ENCODE results near the gene STRN4. TPM values are rescaled to one million over a fixed set of nuclear protein-coding genes. Genes with fewer than 3 reads are reported as not detected.
A peak's percentile ranks its signal among the peaks of the same experiment; 100 is the strongest.
"Not testable (repeated sequence)": the region's sequence is repeated elsewhere in the genome, so short reads cannot be mapped to it uniquely, and the experiment has no call there.

Gene STRN4
- total and polyA plus RNA-seq, 2 donors from 2014 or later, result 31.5 to 74.9 TPM

DNA sequence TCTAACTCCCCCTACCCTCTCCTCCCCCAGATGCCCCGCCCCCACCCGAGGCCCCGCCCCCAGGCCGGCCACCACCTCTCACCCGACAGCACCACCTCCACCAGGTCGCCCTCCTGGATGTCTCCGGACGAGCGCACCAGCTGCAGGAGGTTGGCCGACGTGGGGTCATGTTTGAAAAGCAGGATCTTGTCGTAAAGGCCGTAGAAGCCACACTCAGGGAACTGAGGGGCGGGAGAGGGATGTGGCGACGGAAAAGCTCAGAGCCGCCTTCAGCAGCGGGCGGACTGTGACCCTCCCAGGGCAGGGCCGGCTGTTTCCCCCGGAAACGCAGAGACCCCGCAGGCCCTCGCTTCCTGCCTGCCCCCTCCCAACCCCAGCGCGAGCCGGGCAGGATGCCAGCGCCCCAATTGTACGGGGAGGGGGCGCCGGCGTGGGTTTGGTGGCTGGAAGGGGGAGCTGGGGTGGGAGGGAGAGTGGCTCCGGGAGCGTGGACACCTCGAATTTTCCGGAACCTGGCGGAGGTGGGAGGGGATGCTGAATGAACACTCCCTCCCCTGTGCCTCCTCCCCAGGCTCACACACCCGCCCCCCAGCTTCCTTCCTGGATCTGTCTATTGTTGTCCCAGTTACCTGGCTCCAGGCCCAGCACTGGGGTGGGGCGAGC is 32.3 kb downstream of the STRN4 start:
- no peaks in the 10 kb centered on the region for H3K27me3 ChIP-seq (ENCODE audit: control insufficient read depth, insufficient read depth, low read length)
- intact Hi-C loops (cut with DNase I), result no loop called here
- H3K27ac ChIP-seq (ENCODE audit: low read depth in 2 of 2, low read length in 2 of 2), result peak overlapping the region; percentile 79 to 95
- no peaks in the 10 kb centered on the region for H3K9me3 ChIP-seq (ENCODE audit: control insufficient read depth in 2 of 3, insufficient read depth in 1 of 3, low read length in 3 of 3)
- FAIRE-seq, result no peak
- TF ChIP-seq, protein P1, sequence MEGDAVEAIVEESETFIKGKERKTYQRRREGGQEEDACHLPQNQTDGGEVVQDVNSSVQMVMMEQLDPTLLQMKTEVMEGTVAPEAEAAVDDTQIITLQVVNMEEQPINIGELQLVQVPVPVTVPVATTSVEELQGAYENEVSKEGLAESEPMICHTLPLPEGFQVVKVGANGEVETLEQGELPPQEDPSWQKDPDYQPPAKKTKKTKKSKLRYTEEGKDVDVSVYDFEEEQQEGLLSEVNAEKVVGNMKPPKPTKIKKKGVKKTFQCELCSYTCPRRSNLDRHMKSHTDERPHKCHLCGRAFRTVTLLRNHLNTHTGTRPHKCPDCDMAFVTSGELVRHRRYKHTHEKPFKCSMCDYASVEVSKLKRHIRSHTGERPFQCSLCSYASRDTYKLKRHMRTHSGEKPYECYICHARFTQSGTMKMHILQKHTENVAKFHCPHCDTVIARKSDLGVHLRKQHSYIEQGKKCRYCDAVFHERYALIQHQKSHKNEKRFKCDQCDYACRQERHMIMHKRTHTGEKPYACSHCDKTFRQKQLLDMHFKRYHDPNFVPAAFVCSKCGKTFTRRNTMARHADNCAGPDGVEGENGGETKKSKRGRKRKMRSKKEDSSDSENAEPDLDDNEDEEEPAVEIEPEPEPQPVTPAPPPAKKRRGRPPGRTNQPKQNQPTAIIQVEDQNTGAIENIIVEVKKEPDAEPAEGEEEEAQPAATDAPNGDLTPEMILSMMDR (IDR thresholded peaks at IDR 0.05; ENCODE audit: borderline replicate concordance, extremely low read depth, insufficient read depth), result no peak
- peak; percentile 86 to 97 (median 90) for DNase-seq
- H3K4me3 ChIP-seq (ENCODE audit: low read length in 3 of 3), result peak overlapping the region; percentile 69 to 83 (median 72)
- peaks cover 2 to 15% (median 10%) of the 10 kb centered on the region in 3 donors for H3K4me1 ChIP-seq (ENCODE audit: control insufficient read depth in 2 of 3, insufficient read depth in 2 of 3, low read depth in 1 of 3, low read length in 3 of 3)
- peak overlapping the region; percentile 26 to 92 (median 48) for H3K9ac ChIP-seq (ENCODE audit: low read length in 3 of 3)
- no peaks in the 10 kb centered on the region for H3K36me3 ChIP-seq (ENCODE audit: control insufficient read depth in 2 of 3, insufficient read depth in 3 of 3, low read length in 3 of 3)

DNA sequence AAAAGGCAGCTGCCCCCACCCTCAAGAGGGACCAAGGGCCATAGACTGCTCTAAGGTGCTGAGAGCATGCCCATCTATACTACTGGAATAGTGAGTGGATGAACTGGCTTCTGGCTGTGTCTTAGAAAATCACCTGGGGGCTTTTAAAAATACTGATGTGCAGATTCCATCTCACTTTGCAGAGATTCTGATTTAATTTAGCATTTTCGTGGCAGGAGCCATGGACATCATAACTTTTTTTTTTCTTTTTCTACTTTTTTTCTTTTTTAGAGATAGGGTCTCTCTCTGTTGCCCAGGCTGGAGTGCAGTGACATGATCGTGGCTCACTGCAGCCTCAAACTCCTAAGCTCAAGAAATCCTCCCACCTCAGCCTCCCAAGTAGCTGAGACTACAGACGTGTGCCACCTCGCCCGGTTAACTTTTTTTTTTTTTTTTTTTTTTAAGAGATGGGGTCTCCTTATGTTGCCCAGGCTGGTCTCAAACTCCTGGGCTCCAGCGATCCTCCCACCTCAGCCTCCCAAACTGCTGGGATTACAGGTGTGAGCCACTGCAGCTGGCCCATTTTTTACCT is 33.4 kb downstream of the STRN4 start:
- DNase-seq; H3K27ac ChIP-seq (ENCODE audit: low read depth in 2 of 2, low read length in 2 of 2); H3K9ac ChIP-seq (ENCODE audit: low read length in 3 of 3); H3K36me3 ChIP-seq (ENCODE audit: control insufficient read depth in 2 of 3, insufficient read depth in 3 of 3, low read length in 3 of 3); intact Hi-C loops (cut with DNase I); H3K9me3 ChIP-seq (ENCODE audit: control insufficient read depth in 2 of 3, insufficient read depth in 1 of 3, low read length in 3 of 3); H3K4me3 ChIP-seq (ENCODE audit: low read length in 3 of 3); FAIRE-seq; H3K27me3 ChIP-seq (ENCODE audit: control insufficient read depth, insufficient read depth, low read length): not testable (repeated sequence)
- peaks cover 2 to 10% (median 9%) of the 10 kb centered on the region in 3 donors for H3K4me1 ChIP-seq (ENCODE audit: control insufficient read depth in 2 of 3, insufficient read depth in 2 of 3, low read depth in 1 of 3, low read length in 3 of 3)

DNA sequence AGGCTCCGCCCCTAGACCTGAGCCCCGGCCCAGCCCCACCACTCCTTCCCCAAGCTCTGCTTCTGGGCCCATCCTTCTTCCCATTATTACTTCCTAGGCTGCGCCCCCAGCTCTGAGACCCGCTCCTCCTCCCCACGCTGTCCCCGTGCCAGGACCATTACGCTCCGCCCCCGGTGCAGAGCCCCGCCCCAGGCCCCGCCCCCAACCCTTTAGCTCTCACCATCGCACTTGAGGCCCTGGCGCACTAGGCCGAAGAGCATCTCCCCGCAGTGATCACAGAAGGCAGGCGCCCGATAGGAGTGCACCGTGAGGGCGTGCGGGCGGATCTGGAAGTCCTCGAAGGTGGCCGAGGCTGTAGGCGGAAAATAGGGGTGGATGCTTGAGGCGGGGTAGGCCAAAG is 35.6 kb downstream of the STRN4 start:
- no peak for DNase-seq
- H3K4me1 ChIP-seq (ENCODE audit: control insufficient read depth in 2 of 3, insufficient read depth in 2 of 3, low read depth in 1 of 3, low read length in 3 of 3), result peaks cover 2 to 10% (median 5%) of the 10 kb centered on the region in 3 donors
- FAIRE-seq, result no peak
- no peaks in the 10 kb centered on the region for H3K27me3 ChIP-seq (ENCODE audit: control insufficient read depth, insufficient read depth, low read length)
- no peak overlapping the region for H3K27ac ChIP-seq (ENCODE audit: low read depth in 2 of 2, low read length in 2 of 2)
- H3K9me3 ChIP-seq (ENCODE audit: control insufficient read depth in 2 of 3, insufficient read depth in 1 of 3, low read length in 3 of 3), result no peaks in the 10 kb centered on the region
- intact Hi-C loops (cut with DNase I), result no loop called here
- no peak overlapping the region for H3K4me3 ChIP-seq (ENCODE audit: low read length in 3 of 3)
- TF ChIP-seq, protein P1 (IDR thresholded peaks at IDR 0.05; ENCODE audit: borderline replicate concordance, extremely low read depth, insufficient read depth), result no peak
- H3K36me3 ChIP-seq (ENCODE audit: control insufficient read depth in 2 of 3, insufficient read depth in 3 of 3, low read length in 3 of 3), result peaks cover 2 to 10% (median 3%) of the 10 kb centered on the region in 3 donors
- H3K9ac ChIP-seq (ENCODE audit: low read length in 3 of 3), result no peak overlapping the region

DNA sequence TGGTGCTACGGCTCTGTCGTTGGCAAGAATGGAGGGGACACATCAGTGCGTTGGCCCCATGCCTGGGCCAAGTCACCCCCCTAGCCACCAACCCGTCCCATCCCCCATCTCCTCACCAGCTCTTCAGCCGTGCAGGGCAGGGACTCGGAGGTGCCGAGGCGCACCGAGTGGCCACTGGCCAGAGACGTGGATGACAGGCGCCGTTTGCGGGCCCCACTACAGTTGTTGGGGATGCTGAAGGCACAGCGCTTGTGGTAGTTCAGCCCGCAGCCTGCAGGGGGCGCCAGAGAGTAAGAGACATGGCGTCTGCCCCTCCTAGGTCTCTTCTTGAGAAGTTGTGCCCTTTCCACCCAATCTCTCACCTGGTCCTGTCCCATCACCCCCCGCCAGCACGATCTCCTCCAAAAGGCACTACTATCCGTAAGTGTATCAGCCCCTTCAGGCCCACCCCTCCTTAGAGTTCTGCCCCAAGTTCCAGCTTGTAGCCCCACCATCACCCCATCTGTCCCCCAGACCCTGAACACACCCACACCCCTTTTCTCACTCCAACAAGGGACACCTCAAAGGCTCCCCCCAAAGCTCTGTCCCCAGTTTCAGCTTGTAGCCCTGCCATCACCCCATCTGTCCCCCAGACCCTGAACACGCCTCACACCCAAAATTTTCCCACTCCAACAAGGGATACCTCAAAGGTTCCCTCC is 41.7 kb downstream of the STRN4 start:
- H3K4me3 ChIP-seq (ENCODE audit: low read length in 3 of 3), result no peak overlapping the region
- intact Hi-C loops (cut with DNase I), result no loop called here
- TF ChIP-seq, protein P1 (IDR thresholded peaks at IDR 0.05; ENCODE audit: borderline replicate concordance, extremely low read depth, insufficient read depth), result peak; percentile 83
- H3K27ac ChIP-seq (ENCODE audit: low read depth in 2 of 2, low read length in 2 of 2), result no peak overlapping the region
- no peak overlapping the region for H3K9ac ChIP-seq (ENCODE audit: low read length in 3 of 3)
- DNase-seq (peak in 4 of 5 donors; percentile 59 to 88 (median 69)), FAIRE-seq (no peak)
- H3K36me3 ChIP-seq (ENCODE audit: control insufficient read depth in 2 of 3, insufficient read depth in 3 of 3, low read length in 3 of 3), result peaks cover 5 to 34% (median 14%) of the 10 kb centered on the region in 3 donors
- H3K4me1 ChIP-seq (ENCODE audit: control insufficient read depth in 2 of 3, insufficient read depth in 2 of 3, low read depth in 1 of 3, low read length in 3 of 3), result no peaks in the 10 kb centered on the region
- H3K27me3 ChIP-seq (ENCODE audit: control insufficient read depth, insufficient read depth, low read length), result no peaks in the 10 kb centered on the region
- no peaks in the 10 kb centered on the region for H3K9me3 ChIP-seq (ENCODE audit: control insufficient read depth in 2 of 3, insufficient read depth in 1 of 3, low read length in 3 of 3)

All from kidney (tissue), 14 donors.